HL-60 (cell line): Measurements from ENCODE around the gene NRXN3.

Experiments
- DNase-seq, 2 experiments: peaks; one replicate each; pipeline ENCODE4 v3.0.0-alpha.2; 2010 to 2020; ENCODE audit warnings: low read depth in 1 of 2, low spot score in 1 of 2
- H3K27ac ChIP-seq: fragments of 250-450 bp; sonication (Bioruptor Pico); replicated peaks from 2 replicates; pipeline ENCODE4 v1.5.1; 2020; ENCODE audit warnings: mild to moderate bottlenecking, moderate library complexity
- H3K27me3 ChIP-seq: fragments of 250-450 bp; sonication (Bioruptor Pico); 2 replicates; pipeline ENCODE4 v1.5.1; 2021; ENCODE audit warnings: mild to moderate bottlenecking, moderate library complexity; ENCODE audit not compliant: insufficient read depth, poor library complexity, severe bottlenecking
- H3K4me3 ChIP-seq: replicated peaks from 2 replicates; pipeline ENCODE4 v1.5.1; 2011; ENCODE audit warnings: mild to moderate bottlenecking, control low read depth, low read length; ENCODE audit not compliant: insufficient read depth
- GABPA ChIP-seq: IDR thresholded peaks from 2 replicates; pipeline ENCODE4 v1.6.1; 2012; ENCODE audit warnings: low read depth
- POLR2AphosphoS5 ChIP-seq: IDR thresholded peaks from 2 replicates; pipeline ENCODE4 v1.6.1; 2012; ENCODE audit warnings: low read depth
- SPI1 ChIP-seq: IDR thresholded peaks from 2 replicates; pipeline ENCODE4 v1.6.1; 2012; ENCODE audit warnings: low read depth, mild to moderate bottlenecking, borderline replicate concordance
- TF ChIP-seq, protein P1 (sequence below): IDR thresholded peaks from one replicate; pipeline ENCODE4 v1.5.1; 2011; ENCODE audit warnings: low read length, control low read depth, inconsistent platforms; ENCODE audit not compliant: insufficient read depth
- TF ChIP-seq, protein P2 (sequence below): IDR thresholded peaks from 2 replicates; pipeline ENCODE4 v1.6.1; 2012; ENCODE audit warnings: low read depth; ENCODE audit not compliant: insufficient replicate concordance

The NRXN3 gene

DNA sequence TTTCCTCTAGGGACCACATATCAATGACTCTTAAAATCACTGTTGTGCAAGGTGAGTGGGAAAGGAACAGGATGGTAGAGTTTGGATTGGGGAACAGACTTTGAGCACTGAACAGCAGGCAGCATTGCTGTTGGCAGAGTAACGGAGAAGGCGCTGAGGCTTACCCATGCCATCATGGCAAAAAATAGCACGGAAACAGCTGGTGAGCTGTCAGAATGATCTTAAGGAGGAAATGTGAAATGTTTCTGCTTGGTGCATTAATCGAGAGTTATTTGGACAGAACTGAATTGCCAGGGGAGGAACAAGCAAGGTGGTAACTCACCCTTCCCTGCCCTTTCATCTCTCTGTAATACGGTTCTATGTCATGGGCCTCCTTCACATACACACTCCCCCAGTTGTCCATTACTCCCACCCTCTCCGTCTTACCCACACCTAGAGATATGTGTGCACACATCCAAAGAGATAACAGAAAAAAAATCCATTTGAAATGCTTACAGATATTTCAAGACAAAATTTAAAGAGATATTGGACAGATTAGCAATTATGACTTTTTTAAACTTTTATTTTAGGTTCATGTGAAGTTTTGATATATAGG is 1468.6 kb downstream of the NRXN3 start:
- DNase-seq, result no peak
- TF ChIP-seq, protein P1, sequence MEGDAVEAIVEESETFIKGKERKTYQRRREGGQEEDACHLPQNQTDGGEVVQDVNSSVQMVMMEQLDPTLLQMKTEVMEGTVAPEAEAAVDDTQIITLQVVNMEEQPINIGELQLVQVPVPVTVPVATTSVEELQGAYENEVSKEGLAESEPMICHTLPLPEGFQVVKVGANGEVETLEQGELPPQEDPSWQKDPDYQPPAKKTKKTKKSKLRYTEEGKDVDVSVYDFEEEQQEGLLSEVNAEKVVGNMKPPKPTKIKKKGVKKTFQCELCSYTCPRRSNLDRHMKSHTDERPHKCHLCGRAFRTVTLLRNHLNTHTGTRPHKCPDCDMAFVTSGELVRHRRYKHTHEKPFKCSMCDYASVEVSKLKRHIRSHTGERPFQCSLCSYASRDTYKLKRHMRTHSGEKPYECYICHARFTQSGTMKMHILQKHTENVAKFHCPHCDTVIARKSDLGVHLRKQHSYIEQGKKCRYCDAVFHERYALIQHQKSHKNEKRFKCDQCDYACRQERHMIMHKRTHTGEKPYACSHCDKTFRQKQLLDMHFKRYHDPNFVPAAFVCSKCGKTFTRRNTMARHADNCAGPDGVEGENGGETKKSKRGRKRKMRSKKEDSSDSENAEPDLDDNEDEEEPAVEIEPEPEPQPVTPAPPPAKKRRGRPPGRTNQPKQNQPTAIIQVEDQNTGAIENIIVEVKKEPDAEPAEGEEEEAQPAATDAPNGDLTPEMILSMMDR, result no peak
- no peak for TF ChIP-seq SPI1
- no peak overlapping the region for H3K27ac ChIP-seq

DNA sequence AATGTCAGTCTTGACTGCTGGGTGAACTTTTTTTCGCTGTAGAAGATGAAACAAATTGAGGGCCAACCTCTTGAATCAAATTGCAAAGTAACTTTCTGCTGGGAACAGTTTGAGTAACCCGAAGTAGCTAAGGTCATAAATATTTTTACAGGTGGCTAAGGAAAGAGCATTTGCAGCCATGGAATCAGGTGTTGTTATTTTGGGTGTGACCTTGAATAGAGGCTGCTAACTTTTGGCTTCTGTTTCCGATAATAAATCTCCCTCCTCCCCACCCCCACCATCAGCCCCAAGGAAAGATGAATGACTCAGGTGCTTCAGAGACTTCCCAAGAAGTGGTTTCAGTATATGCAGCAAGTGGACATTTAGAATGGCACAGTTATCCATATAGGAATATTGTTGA is 1469.4 kb downstream of the NRXN3 start:
- DNase-seq, result no peak
- H3K4me3 ChIP-seq, result no peak overlapping the region
- no peak overlapping the region for H3K27ac ChIP-seq
- TF ChIP-seq POLR2AphosphoS5 (no peak), GABPA (no peak), SPI1 (no peak)
- TF ChIP-seq, protein P1, result no peak
- TF ChIP-seq, protein P2, sequence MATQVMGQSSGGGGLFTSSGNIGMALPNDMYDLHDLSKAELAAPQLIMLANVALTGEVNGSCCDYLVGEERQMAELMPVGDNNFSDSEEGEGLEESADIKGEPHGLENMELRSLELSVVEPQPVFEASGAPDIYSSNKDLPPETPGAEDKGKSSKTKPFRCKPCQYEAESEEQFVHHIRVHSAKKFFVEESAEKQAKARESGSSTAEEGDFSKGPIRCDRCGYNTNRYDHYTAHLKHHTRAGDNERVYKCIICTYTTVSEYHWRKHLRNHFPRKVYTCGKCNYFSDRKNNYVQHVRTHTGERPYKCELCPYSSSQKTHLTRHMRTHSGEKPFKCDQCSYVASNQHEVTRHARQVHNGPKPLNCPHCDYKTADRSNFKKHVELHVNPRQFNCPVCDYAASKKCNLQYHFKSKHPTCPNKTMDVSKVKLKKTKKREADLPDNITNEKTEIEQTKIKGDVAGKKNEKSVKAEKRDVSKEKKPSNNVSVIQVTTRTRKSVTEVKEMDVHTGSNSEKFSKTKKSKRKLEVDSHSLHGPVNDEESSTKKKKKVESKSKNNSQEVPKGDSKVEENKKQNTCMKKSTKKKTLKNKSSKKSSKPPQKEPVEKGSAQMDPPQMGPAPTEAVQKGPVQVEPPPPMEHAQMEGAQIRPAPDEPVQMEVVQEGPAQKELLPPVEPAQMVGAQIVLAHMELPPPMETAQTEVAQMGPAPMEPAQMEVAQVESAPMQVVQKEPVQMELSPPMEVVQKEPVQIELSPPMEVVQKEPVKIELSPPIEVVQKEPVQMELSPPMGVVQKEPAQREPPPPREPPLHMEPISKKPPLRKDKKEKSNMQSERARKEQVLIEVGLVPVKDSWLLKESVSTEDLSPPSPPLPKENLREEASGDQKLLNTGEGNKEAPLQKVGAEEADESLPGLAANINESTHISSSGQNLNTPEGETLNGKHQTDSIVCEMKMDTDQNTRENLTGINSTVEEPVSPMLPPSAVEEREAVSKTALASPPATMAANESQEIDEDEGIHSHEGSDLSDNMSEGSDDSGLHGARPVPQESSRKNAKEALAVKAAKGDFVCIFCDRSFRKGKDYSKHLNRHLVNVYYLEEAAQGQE, result no peak
- no peaks in the 10 kb centered on the region for H3K27me3 ChIP-seq

More for the DNA sequence above, 1468.6 kb downstream of the NRXN3 start:
- Histone ChIP-seq H3K27me3 (no peaks in the 10 kb centered on the region), H3K4me3 (no peak overlapping the region)

DNA sequence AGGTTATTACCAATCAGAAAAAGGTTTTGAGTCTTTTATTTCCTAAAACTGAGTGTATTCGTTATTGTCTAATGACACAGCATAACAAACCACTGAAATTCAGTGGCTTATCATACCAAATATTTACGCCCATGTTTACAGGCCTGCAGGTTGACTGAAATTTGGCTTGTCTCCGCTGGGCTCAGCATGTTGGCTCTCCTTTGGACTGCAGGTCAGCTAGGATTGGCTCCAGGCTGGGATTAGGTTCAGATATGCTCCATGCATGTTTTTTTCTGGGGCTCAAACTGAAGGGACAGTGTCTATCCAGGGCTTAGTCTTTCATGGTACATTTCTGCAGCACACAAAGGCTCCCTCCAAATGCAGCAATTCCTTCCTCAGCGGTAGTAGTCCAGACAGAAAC is 1471.2 kb downstream of the NRXN3 start:
- no peak overlapping the region for H3K4me3 ChIP-seq
- no peak overlapping the region for H3K27ac ChIP-seq
- TF ChIP-seq, protein P1, result no peak
- TF ChIP-seq, protein P2, result no peak
- TF ChIP-seq SPI1, result no peak
- no peak for TF ChIP-seq GABPA
- TF ChIP-seq POLR2AphosphoS5, result no peak
- no peaks in the 10 kb centered on the region for H3K27me3 ChIP-seq
- no peak for DNase-seq

DNA sequence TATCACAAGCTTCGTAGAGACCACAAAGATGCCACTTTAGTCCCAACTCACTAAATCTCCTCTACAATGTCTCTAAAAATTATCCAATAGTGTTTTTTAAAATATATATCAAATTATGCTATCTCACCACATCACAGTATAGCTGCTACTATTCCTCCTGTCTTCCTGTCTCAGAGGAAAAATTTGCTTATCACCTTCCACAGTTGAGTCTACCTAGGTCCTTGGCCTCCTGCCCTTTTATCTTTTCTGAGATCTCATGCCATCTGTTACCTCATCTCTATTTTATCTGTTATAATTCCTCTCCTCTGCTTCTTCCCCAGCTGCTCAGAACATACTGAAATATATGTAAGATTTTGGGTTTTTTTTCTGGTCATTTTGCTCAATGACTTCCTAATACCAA is 1473.0 kb downstream of the NRXN3 start:
- no peak overlapping the region for H3K4me3 ChIP-seq
- no peak for DNase-seq
- H3K27me3 ChIP-seq, result no peaks in the 10 kb centered on the region
- H3K27ac ChIP-seq, result no peak overlapping the region
- TF ChIP-seq, protein P1, result no peak
- TF ChIP-seq SPI1 (no peak), GABPA (no peak), POLR2AphosphoS5 (no peak)
- TF ChIP-seq, protein P2, result no peak
